ENCODE data around the gene MYMK.

MYMK gene

DNA sequence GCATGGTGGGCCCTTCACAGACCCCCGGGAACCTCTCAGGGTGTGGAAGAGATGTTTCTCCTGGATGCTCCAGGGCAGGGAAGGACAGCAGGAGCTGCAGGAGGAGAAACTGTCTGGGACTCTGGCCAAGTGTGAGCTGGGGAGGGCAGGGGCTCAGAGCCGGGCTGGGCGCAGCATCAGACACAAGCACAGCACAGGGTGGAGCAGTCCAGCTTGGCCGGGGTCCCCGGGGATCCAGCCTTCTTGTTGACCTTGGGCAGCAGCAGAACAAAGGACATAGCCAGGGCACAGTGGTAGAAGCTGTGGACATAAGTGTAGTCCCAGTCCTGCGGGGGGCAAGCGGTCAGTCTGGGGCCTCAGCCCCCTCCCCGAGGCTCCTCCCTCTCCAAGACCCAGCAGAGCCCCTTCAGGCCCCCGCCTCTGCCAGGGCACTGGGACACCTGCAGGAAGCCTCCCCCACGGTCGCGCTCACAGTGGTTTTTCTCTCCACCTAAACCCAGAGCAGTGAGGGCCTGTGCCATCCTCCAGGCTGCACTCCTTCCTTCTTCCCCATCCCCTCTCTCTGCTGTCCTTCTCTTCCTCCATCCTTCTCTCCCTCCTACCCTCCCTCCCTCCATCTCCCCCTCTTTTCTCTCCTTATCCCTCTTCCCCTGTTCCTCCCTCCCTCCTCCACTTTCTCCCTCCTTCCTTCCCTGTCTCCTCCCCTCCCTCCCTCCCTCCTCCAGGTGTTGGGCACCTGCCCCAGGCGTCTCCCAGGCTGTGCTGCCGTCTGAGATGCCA is 10.1 kb downstream of the MYMK start:
- Histone ChIP-seq H3K4me3 (ENCODE audit: low read length) (no peak overlapping the region), H3K9ac (ENCODE audit: low read depth, low read length) (no peak overlapping the region), H3K9me3 (replicated peaks; ENCODE audit: low read length) (no peaks in the 10 kb centered on the region), H3K27me3 (ENCODE audit: control insufficient read depth, insufficient read depth, low read length) (peaks cover 43% of the 10 kb centered on the region), H3K4me2 (ENCODE audit: low read length) (no peak overlapping the region), H3K36me3 (ENCODE audit: insufficient read depth, low read length) (no peaks in the 10 kb centered on the region), H3K4me1 (ENCODE audit: control insufficient read depth, insufficient read depth, low read length) (peaks cover 3% of the 10 kb centered on the region)

GRCh38 chr9:133513214-133514100 is 11.3 kb downstream of the MYMK start:
- Histone ChIP-seq H3K27me3 (ENCODE audit: control insufficient read depth, insufficient read depth, low read length) (peaks cover 53% of the 10 kb centered on the region), H3K4me1 (ENCODE audit: control insufficient read depth, insufficient read depth, low read length) (peaks cover 9% of the 10 kb centered on the region), H3K4me3 (ENCODE audit: low read length) (no peak overlapping the region), H3K9ac (ENCODE audit: low read depth, low read length) (no peak overlapping the region), H3K36me3 (ENCODE audit: insufficient read depth, low read length) (no peaks in the 10 kb centered on the region), H3K9me3 (replicated peaks; ENCODE audit: low read length) (no peaks in the 10 kb centered on the region), H3K4me2 (ENCODE audit: low read length) (no peak overlapping the region)

DNA sequence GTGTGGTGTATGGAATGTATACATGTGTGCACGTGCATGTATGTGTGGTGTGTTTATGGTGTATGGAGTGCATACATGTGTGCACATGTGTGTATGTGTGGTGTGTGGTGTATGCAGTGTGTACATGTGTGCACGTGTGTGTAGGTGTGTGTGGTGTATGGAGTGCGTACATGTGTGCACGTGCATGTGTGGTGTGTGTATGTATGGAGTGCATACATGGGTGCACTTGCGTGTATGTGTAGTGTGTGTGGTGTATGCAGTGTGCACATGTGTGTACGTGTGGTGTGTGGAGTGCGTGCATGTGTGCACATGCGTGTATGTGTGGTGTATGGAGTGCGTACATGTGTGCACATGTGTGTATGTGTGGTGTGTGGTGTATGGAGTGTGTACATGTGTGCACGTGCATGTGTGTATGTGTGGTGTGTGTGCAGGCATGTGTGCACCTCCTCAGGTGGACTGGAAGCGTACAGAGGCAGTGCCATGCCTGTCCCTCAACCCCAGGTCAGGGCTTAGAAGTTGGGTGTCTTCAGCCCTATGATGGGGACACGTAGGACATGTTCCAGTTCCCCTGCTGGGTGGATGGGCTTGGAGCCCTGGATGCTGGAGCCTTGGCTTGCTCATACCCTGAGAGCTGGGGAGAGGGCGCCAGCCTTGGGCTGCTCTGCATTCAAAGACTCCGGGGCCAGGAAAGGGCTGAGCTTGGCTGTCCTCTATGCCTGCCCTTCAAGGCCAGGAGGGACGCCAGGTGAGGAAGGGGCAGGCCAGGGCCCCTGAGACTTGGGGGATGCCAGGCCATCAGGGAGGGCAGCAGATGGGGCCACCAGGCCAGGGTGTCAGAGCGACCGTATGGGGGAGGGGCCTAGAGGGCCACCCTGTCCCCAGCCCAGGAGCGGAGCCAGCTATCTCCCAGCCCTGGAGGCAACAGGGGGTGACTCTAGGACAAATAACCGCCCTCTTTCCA is 12.2 kb downstream of the MYMK start:
- no peak overlapping the region for H3K4me2 ChIP-seq (ENCODE audit: low read length)
- no peak overlapping the region for H3K4me3 ChIP-seq (ENCODE audit: low read length)
- peaks cover 9% of the 10 kb centered on the region for H3K4me1 ChIP-seq (ENCODE audit: control insufficient read depth, insufficient read depth, low read length)
- peaks cover 53% of the 10 kb centered on the region for H3K27me3 ChIP-seq (ENCODE audit: control insufficient read depth, insufficient read depth, low read length)
- no peaks in the 10 kb centered on the region for H3K9me3 ChIP-seq (replicated peaks; ENCODE audit: low read length)
- no peaks in the 10 kb centered on the region for H3K36me3 ChIP-seq (ENCODE audit: insufficient read depth, low read length)
- no peak overlapping the region for H3K9ac ChIP-seq (ENCODE audit: low read depth, low read length)

- peaks cover 48% of the 10 kb centered on the region for H3K27me3 ChIP-seq (ENCODE audit: control insufficient read depth, insufficient read depth, low read length)
- H3K9me3 ChIP-seq (replicated peaks; ENCODE audit: low read length), result no peaks in the 10 kb centered on the region
- no peak overlapping the region for H3K4me3 ChIP-seq (ENCODE audit: low read length)
- H3K4me1 ChIP-seq (ENCODE audit: control insufficient read depth, insufficient read depth, low read length), result peaks cover 13% of the 10 kb centered on the region
- H3K4me2 ChIP-seq (ENCODE audit: low read length), result no peak overlapping the region
- H3K9ac ChIP-seq (ENCODE audit: low read depth, low read length), result no peak overlapping the region
- H3K36me3 ChIP-seq (ENCODE audit: insufficient read depth, low read length), result no peaks in the 10 kb centered on the region
These were observed 13.2 kb downstream of the MYMK start for GRCh38 chr9:133511607-133512006.

GRCh38 chr9:133510926-133511505 is 13.7 kb downstream of the MYMK start:
- no peak overlapping the region for H3K9ac ChIP-seq (ENCODE audit: low read depth, low read length)
- H3K4me2 ChIP-seq (ENCODE audit: low read length), result no peak overlapping the region
- peaks cover 47% of the 10 kb centered on the region for H3K27me3 ChIP-seq (ENCODE audit: control insufficient read depth, insufficient read depth, low read length)
- H3K4me1 ChIP-seq (ENCODE audit: control insufficient read depth, insufficient read depth, low read length), result peaks cover 13% of the 10 kb centered on the region
- no peaks in the 10 kb centered on the region for H3K36me3 ChIP-seq (ENCODE audit: insufficient read depth, low read length)
- H3K9me3 ChIP-seq (replicated peaks; ENCODE audit: low read length), result no peaks in the 10 kb centered on the region
- H3K4me3 ChIP-seq (ENCODE audit: low read length), result no peak overlapping the region

GRCh38 chr9:133509179-133510083 is 15.3 kb downstream of the MYMK start:
- Histone ChIP-seq H3K4me1 (ENCODE audit: control insufficient read depth, insufficient read depth, low read length) (peaks cover 13% of the 10 kb centered on the region), H3K27me3 (ENCODE audit: control insufficient read depth, insufficient read depth, low read length) (peaks cover 43% of the 10 kb centered on the region), H3K36me3 (ENCODE audit: insufficient read depth, low read length) (no peaks in the 10 kb centered on the region), H3K9me3 (replicated peaks; ENCODE audit: low read length) (no peaks in the 10 kb centered on the region), H3K4me2 (ENCODE audit: low read length) (peak overlapping the region; percentile 21), H3K9ac (ENCODE audit: low read depth, low read length) (no peak overlapping the region), H3K4me3 (ENCODE audit: low read length) (no peak overlapping the region)

DNA sequence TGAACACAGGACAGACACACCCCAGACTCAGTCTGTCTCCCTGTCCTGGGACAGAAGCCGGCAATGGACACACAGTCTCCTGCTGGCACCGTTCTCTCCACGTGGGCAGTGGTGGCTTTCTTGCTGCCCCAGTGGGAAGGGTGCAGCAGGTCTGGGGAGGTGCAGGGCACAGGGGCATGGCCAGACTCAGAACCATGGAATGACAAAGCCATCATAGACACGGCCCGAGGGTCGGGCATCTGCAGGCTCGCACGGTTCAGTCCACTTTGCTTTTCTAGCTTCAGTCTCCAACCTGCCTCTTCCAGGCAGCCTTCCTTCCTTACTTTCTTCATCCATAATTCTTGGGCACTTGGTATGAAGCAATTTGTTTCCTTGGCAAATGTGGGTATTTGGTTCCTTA is 16.7 kb downstream of the MYMK start:
- H3K9ac ChIP-seq (ENCODE audit: low read depth, low read length), result no peak overlapping the region
- H3K9me3 ChIP-seq (replicated peaks; ENCODE audit: low read length), result no peaks in the 10 kb centered on the region

GRCh38 chr9:133507246-133507965 is 17.4 kb downstream of the MYMK start:
- Histone ChIP-seq H3K4me2 (ENCODE audit: low read length) (no peak overlapping the region), H3K4me1 (ENCODE audit: control insufficient read depth, insufficient read depth, low read length) (peaks cover 13% of the 10 kb centered on the region), H3K9ac (ENCODE audit: low read depth, low read length) (no peak overlapping the region), H3K4me3 (ENCODE audit: low read length) (no peak overlapping the region), H3K36me3 (ENCODE audit: insufficient read depth, low read length) (no peaks in the 10 kb centered on the region), H3K27me3 (ENCODE audit: control insufficient read depth, insufficient read depth, low read length) (peaks cover 36% of the 10 kb centered on the region), H3K9me3 (replicated peaks; ENCODE audit: low read length) (no peaks in the 10 kb centered on the region)

More for the DNA sequence above, 16.7 kb downstream of the MYMK start:
- H3K4me2 ChIP-seq (ENCODE audit: low read length), result no peak overlapping the region
- H3K4me1 ChIP-seq (ENCODE audit: control insufficient read depth, insufficient read depth, low read length), result peaks cover 13% of the 10 kb centered on the region
- no peak overlapping the region for H3K4me3 ChIP-seq (ENCODE audit: low read length)
- H3K27me3 ChIP-seq (ENCODE audit: control insufficient read depth, insufficient read depth, low read length), result peaks cover 38% of the 10 kb centered on the region
- no peaks in the 10 kb centered on the region for H3K36me3 ChIP-seq (ENCODE audit: insufficient read depth, low read length)

DNA sequence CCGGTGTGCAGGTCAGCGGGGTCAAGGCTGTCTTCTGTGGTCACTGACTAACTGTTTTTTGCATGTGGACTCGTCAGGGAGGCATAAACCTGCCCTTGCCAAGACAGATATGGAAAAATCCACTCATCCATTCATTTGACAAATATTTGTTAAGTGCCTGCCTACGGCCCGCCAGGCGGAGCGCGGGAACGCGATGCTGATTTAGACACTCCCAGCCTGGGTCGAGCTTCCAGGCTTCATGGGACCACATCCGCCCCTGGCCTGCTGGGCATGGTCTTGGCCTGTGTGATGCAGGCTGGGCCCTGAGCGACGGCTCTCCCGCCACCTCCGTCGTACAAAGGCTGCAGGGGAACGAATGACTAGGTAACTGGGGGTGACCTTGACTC is 18.1 kb downstream of the MYMK start:
- Histone ChIP-seq H3K4me1 (ENCODE audit: control insufficient read depth, insufficient read depth, low read length) (peaks cover 13% of the 10 kb centered on the region), H3K4me2 (ENCODE audit: low read length) (no peak overlapping the region), H3K36me3 (ENCODE audit: insufficient read depth, low read length) (no peaks in the 10 kb centered on the region), H3K4me3 (ENCODE audit: low read length) (no peak overlapping the region), H3K9ac (ENCODE audit: low read depth, low read length) (no peak overlapping the region), H3K27me3 (ENCODE audit: control insufficient read depth, insufficient read depth, low read length) (peaks cover 38% of the 10 kb centered on the region), H3K9me3 (replicated peaks; ENCODE audit: low read length) (peaks cover 5% of the 10 kb centered on the region)

Data from skeletal muscle satellite cell (primary cell).